GM12874 (cell line): ENCODE measurements around the gene MRPL12.
A peak's percentile ranks its signal among the peaks of the same experiment; 100 is the strongest.

Experiments
- TF ChIP-seq, protein P1 (sequence below): IDR thresholded peaks from 2 replicates; pipeline ENCODE4 v1.5.1; 2011; ENCODE audit warnings: low read depth, mild to moderate bottlenecking, control low read depth, low read length, moderate library complexity; ENCODE audit not compliant: insufficient read depth

The MRPL12 gene

DNA sequence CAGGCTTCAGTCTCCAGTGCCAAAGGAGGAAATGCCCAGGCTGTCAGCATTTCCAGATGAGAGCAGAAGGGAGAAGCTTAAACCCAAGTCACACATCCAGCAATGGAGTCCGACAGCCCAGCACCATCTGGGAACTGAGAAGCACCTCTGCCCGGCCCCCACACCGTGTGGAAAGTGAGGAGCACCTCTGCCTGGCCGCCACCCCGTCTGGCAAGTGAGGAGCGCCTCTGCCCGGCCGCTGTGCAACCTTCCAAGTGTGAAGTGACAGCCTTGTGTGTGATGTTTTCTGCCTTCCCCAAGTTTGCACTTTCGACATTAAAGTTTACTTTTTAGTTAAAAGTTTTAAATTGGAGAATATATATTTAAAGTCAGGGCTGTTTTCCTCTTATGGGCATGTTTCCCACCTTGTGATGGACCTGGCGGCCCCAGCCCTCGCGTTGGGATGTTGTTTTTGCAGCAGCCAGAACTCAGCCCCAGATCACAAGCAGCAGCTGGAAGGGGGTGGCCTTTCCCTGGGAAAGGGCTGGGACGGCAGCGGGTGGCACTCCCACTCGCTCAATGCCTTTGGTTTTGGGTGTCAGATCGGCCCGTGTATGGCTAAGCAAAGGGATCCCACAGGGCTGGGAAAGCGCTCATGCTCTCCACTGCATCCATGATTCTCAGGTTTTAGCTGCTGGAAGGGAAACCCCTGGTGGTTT, 29.5 kb upstream of the MRPL12 start:
- TF ChIP-seq, protein P1, sequence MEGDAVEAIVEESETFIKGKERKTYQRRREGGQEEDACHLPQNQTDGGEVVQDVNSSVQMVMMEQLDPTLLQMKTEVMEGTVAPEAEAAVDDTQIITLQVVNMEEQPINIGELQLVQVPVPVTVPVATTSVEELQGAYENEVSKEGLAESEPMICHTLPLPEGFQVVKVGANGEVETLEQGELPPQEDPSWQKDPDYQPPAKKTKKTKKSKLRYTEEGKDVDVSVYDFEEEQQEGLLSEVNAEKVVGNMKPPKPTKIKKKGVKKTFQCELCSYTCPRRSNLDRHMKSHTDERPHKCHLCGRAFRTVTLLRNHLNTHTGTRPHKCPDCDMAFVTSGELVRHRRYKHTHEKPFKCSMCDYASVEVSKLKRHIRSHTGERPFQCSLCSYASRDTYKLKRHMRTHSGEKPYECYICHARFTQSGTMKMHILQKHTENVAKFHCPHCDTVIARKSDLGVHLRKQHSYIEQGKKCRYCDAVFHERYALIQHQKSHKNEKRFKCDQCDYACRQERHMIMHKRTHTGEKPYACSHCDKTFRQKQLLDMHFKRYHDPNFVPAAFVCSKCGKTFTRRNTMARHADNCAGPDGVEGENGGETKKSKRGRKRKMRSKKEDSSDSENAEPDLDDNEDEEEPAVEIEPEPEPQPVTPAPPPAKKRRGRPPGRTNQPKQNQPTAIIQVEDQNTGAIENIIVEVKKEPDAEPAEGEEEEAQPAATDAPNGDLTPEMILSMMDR = no peak

- TF ChIP-seq, protein P1 = peak; percentile 41
Observed at GRCh38 chr17:81675515-81676221, 27.5 kb upstream of the MRPL12 start.

- TF ChIP-seq, protein P1 = no peak
Observed at GRCh38 chr17:81676906-81677305, 26.3 kb upstream of the MRPL12 start.

GRCh38 chr17:81680150-81680549, 23.0 kb upstream of the MRPL12 start:
- TF ChIP-seq, protein P1 = no peak

- TF ChIP-seq, protein P1 = no peak
Observed at GRCh38 chr17:81681672-81682071, 21.5 kb upstream of the MRPL12 start.

DNA sequence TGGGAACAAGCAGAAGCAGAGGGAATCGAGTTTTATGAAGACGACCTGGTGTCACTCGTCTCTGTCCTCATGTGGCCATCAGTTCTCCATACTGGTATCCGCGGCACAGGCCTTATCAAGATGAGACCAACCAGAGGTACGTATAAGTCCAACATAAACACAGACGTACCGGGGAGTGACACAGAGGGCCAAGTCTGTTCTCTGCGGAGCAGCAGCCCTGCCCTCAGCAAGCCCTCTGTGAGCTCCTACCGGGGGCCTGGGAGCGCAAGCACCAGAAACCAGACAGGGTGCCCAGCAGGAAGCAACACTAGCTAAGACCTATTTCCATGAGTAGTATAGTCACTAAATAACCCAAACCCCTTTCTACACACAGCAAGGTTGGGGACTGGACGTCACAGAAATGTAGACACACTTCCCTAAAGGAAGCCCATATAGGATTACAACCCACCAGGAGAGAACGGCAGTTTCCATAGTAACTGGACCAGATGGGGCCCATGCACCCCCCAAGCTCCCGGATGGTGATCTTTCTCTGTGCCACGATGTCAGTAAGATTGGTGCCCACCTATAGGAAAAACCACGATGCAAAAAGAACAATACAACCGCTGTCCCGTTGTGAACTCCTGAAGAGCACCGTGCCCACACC, 20.5 kb upstream of the MRPL12 start:
- TF ChIP-seq, protein P1 = no peak

DNA sequence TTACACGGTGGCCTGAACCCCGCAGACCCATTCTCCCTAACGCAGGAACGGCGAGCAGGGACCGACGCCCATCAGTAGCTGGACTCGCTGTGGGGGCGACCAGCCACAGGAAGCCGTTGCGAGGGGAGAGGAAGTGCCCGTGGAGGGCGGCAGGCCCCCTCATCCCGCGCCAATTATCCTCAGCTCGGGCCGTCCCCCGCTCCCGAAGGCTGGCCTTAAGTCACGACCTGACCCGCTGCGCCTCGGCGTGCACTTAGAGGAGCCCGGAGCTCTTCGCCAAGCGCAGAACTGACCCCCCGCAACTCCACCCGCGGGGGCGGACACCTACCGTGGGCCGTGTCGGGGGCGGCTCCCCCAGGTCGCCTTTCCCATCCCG, 20.0 kb upstream of the MRPL12 start:
- TF ChIP-seq, protein P1 = no peak
